ENCODE results near the gene ODR4.
"Not testable (repeated sequence)": the region's sequence is repeated elsewhere in the genome, so short reads cannot be mapped to it uniquely, and the experiment has no call there.

The ODR4 gene

DNA sequence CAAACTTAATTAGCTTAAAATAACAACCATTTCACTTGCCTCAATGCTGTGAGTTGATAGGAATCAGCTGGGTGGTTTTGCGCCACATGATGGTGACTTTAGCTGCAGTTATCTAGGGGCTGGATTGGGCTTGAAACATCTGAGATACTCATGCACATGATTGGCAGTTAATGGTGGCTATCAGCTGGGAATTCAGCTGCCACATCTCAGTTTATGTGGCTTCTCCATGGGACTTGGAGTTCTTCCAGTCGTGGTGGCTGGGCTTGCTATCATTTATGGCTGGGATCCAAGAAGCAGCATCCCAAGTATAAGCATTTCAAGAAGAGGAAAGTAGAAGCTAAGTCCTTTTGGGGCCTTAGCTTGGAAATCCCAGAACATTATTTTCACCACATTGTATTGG lies 48.9 kb downstream of the ODR4 start:
- DNase-seq, result no peak

- DNase-seq, result no peak
Observed at GRCh38 chr1:186426118-186426517, 50.5 kb downstream of the ODR4 start.

GRCh38 chr1:186429017-186429416 lies 53.4 kb downstream of the ODR4 start:
- DNase-seq, result no peak

- DNase-seq, result no peak
Observed at GRCh38 chr1:186435336-186435735, 59.7 kb downstream of the ODR4 start.

- DNase-seq, result no peak
Observed at GRCh38 chr1:186438567-186438966, 62.9 kb downstream of the ODR4 start.

DNA sequence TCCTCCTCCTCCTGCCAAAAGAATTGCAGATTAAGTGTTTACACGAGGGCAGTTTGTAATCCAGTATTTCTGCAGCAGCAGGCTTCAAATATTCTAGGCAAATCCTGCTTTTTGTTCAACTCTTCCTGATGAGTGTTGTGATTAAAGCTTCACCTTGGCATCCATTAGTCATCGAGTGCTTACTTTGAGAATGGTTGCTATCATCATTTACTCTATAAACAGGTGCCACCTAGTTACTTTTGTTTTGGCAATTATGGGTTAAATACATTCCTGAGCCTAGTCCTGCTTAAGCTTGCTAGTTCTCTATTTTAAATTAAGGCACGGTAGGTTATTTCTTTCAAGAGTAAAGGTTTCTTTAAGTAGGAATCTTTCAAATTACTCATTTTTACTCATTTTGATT lies 64.9 kb downstream of the ODR4 start:
- DNase-seq, result no peak

GRCh38 chr1:186442651-186443375 lies 67.2 kb downstream of the ODR4 start:
- no peak for DNase-seq

DNA sequence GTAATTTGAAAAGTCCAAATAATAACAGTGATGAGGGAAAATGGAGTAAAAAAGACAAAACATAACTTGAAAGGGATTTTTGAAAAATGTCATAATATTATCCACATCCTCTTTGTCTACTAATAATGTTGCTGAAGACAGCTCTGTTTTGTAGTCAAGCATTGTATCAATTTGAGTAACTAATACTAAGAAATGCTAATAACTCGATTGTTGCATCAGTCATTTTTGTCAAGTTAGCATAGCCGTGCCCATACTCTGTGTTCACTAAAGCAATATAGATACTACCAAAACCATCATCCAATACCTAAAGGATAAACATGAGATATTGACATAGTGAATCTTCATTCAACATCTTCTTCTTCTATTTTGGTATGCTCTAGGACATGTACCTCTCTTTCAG lies 68.0 kb downstream of the ODR4 start:
- DNase-seq, result no peak

DNA sequence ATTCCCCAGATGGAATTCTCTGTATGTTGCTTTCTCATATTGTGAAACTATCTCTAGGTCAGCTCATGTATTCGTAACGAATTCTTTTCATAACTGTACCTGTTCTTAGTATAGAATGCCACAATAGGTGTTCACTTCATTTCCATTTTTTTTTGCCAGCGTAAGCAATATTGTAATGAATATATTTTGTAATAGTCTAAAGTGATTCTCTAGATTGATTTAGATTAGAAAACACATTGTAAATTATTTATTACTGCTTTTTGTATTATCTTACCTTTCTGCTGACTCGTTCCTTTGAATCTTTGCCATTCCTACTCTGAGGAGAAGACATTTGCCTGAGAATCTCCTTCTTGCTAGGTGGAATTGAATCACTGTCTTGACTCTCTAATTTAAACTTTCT lies 70.5 kb downstream of the ODR4 start:
- no peak for DNase-seq

DNA sequence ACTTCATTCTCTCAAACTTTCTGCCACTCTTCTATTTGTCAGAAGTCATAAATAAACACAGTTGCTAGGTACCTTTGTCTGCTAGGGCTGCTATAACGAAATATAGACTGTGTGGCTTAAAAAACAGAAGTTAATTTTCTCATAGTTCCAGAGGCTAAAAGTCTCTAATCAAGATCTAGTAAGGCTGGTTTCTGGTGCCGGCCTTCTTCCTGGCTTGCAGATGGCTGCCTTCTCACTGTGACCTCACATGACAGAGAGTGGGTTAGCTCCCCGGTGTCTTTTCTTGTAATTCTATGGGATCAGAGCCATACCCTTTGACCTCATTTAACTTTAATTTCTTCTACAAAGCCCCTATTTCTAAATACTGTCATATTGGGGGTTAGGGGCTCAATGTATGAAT lies 79.3 kb downstream of the ODR4 start:
- DNase-seq, result no peak

- DNase-seq, result no peak
Observed at GRCh38 chr1:186456729-186457255, 81.2 kb downstream of the ODR4 start.

GRCh38 chr1:186459161-186459560 lies 83.5 kb downstream of the ODR4 start:
- DNase-seq, result not testable (repeated sequence)

- DNase-seq, result no peak
Observed at GRCh38 chr1:186461014-186461413, 85.4 kb downstream of the ODR4 start, which contains the start of gene PDC. PDC (minus strand) TSS chr1:186461114; CDS start chr1:186449459, 11,655 bp downstream.

DNA sequence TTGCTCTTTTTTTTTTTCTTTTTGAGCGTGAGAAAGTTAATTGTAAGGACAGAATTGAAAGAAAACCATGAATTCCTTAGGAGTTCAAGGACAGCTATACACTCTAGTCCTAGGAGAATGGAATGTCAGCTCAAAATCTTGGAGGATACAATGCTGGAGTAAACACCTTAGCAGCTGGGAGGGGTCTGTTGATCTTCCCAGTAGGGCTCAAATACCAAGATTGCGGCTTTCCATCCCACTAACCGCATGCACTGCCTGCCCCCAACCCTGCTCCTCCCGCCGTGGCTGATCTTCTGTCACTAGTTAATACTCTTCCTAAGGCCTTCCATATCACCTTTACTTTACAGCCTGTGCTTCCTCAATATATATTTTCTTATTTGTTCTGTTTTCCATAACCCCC lies 87.9 kb downstream of the ODR4 start:
- no peak for DNase-seq

DNA sequence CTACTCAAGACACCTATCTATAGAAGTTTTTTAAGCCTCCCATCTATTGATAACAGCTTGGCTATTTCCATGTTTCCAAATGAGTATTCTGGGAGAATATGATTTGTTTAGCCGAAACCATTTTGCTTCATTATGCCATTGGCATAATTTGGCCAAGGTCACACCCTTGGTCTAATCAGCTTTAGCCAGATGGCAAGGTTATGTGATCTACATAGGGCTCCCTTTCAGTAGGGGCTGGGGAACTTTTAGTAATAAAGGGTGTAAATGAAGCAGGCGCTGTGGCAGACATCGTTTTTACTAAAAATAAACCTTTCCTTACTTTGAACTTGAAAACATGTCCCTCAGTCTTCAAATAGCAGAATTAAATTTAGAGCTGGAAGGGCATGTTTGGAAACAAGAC lies 88.3 kb downstream of the ODR4 start:
- DNase-seq, result no peak

- DNase-seq, result not testable (repeated sequence)
Observed at GRCh38 chr1:186465491-186465890, 89.9 kb downstream of the ODR4 start.

DNA sequence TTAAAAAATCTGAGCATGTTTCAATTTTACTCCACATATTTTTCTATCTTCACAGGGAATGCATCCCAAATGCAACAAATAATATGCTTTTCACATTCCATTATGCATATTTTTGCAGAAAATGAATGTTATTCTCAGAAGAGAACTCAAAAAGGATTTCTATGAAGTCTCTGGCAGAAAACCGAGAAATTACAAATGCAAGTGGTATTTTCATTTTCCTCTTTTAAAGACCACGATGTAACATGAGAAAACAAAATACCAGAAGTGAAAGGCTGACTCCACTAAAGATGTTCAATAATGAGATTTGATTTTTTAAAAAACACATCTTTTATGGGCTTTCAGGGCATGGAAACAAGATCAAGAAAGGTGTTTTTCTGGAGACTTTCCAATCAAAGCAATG lies 90.3 kb downstream of the ODR4 start:
- no peak for DNase-seq
